HEK293 (cell line): Measurements from ENCODE around the gene SLC12A8.

Experiments used
- CTCF ChIA-PET: fragments of 350-600 bp; formaldehyde crosslinking; extraction: SDS; loops from one replicate; lab custom pipeline; 2021; ENCODE audit warnings: antibody characterized with exemption; lab: Yijun Ruan, JAX
- POLR2A ChIA-PET: fragments of 300-600 bp; formaldehyde crosslinking; extraction: SDS; loops from one replicate; lab custom pipeline; 2020; ENCODE audit warnings: antibody characterized with exemption, inconsistent platforms; lab: Yijun Ruan, JAX
- H3K27ac ChIP-seq: fragments of 200-500 bp; sonication (Bioruptor generic); 2 replicates; pipeline ENCODE4 v1.5.1; 2014; ENCODE audit warnings: low read depth, low read length, control low read depth, inconsistent platforms; ENCODE audit errors: extremely low read depth
- H3K36me3 ChIP-seq, 2 experiments: fragments of 200-500 bp in 1 of 2; sonication (Bioruptor generic) in 1 of 2; 1 replicate in 1 of 2; 2 replicates in 1 of 2; pipeline ENCODE4 v1.5.1; 2014 to 2017; ENCODE audit warnings: inconsistent platforms in 2 of 2, low read length in 2 of 2; ENCODE audit not compliant: control insufficient read depth in 2 of 2, insufficient read depth in 1 of 2
- H3K4me1 ChIP-seq: fragments of 200-500 bp; sonication (Bioruptor generic); 2 replicates; pipeline ENCODE4 v1.5.1; 2014; ENCODE audit warnings: mild to moderate bottlenecking, low read length, inconsistent platforms; ENCODE audit not compliant: control insufficient read depth, insufficient read depth
- H3K4me3 ChIP-seq: 2 replicates; pipeline ENCODE4 v1.5.1; 2011; ENCODE audit warnings: low read depth, mild to moderate bottlenecking, control low read depth, low read length, moderate library complexity
- H3K9me3 ChIP-seq: fragments of 200-500 bp; sonication (Bioruptor generic); 2 replicates; pipeline ENCODE4 v1.5.1; 2014; ENCODE audit warnings: low read depth, low read length, inconsistent platforms; ENCODE audit not compliant: control insufficient read depth, insufficient read depth
- EGR2 ChIP-seq: fragments of 450-650 bp; formaldehyde crosslinking; IDR thresholded peaks from 2 replicates; pipeline ENCODE4 v1.5.1; 2016; ENCODE audit warnings: low read depth, missing biosample characterization, missing genetic modification characterization
- KLF1 ChIP-seq: fragments of 450-650 bp; formaldehyde crosslinking; IDR thresholded peaks from 2 replicates; pipeline ENCODE4 v1.5.1; 2016; ENCODE audit warnings: missing biosample characterization, missing genetic modification characterization
- PRDM4 ChIP-seq: fragments of 450-650 bp; formaldehyde crosslinking; IDR thresholded peaks from 2 replicates; pipeline ENCODE4 v1.5.1; 2017; ENCODE audit warnings: missing biosample characterization, missing genetic modification characterization
- ZBTB10 ChIP-seq: fragments of 450-650 bp; formaldehyde crosslinking; IDR thresholded peaks from 2 replicates; pipeline ENCODE4 v1.5.1; 2016; ENCODE audit warnings: missing biosample characterization, missing genetic modification characterization
- ZBTB11 ChIP-seq: fragments of 450-650 bp; formaldehyde crosslinking; conservative IDR thresholded peaks from 2 replicates; pipeline ENCODE4 v1.5.1; 2016; ENCODE audit warnings: low read depth, missing biosample characterization, missing genetic modification characterization
- ZBTB49 ChIP-seq: fragments of 450-650 bp; formaldehyde crosslinking; IDR thresholded peaks from 2 replicates; pipeline ENCODE4 v1.5.1; 2016; ENCODE audit warnings: missing biosample characterization, missing genetic modification characterization, low read depth
- ZFHX2 ChIP-seq: fragments of 450-650 bp; formaldehyde crosslinking; conservative IDR thresholded peaks from 2 replicates; pipeline ENCODE4 v1.5.1; 2016; ENCODE audit warnings: missing biosample characterization, missing genetic modification characterization
- ZNF138 ChIP-seq: fragments of 450-650 bp; formaldehyde crosslinking; IDR thresholded peaks from 2 replicates; pipeline ENCODE4 v1.5.1; 2016; ENCODE audit warnings: missing biosample characterization, missing genetic modification characterization, borderline replicate concordance
- ZNF146 ChIP-seq: fragments of 450-650 bp; formaldehyde crosslinking; IDR thresholded peaks from 2 replicates; pipeline ENCODE4 v1.5.1; 2016; ENCODE audit warnings: missing biosample characterization, missing genetic modification characterization
- ZNF324 ChIP-seq: fragments of 450-650 bp; formaldehyde crosslinking; IDR thresholded peaks from 2 replicates; pipeline ENCODE4 v1.5.1; 2016; ENCODE audit warnings: missing biosample characterization, missing genetic modification characterization
- ZNF335 ChIP-seq: fragments of 450-650 bp; formaldehyde crosslinking; conservative IDR thresholded peaks from 2 replicates; pipeline ENCODE4 v1.5.1; 2016; ENCODE audit warnings: missing biosample characterization, missing genetic modification characterization
- ZNF398 ChIP-seq: fragments of 450-650 bp; formaldehyde crosslinking; IDR thresholded peaks from 2 replicates; pipeline ENCODE4 v1.5.1; 2017; ENCODE audit warnings: missing biosample characterization, missing genetic modification characterization
- ZNF792 ChIP-seq: fragments of 450-650 bp; formaldehyde crosslinking; IDR thresholded peaks from 2 replicates; pipeline ENCODE4 v1.5.1; 2016; ENCODE audit warnings: missing biosample characterization, missing genetic modification characterization

The SLC12A8 gene

GRCh38 chr3:125123451-125124305 is 88.9 kb downstream of the SLC12A8 start:
- ChIA-PET CTCF (interaction anchor here (0.6 kb wide), 1 partner anchor 27 kb away, joined by 3 read pairs; no protein-coding TSS in a partner anchor), POLR2A (no interaction called here)
- Histone ChIP-seq H3K9me3 (no peaks in the 10 kb centered on the region), H3K36me3 (no peaks in the 10 kb centered on the region), H3K27ac (no peak overlapping the region), H3K4me3 (no peak overlapping the region), H3K4me1 (no peaks in the 10 kb centered on the region; the same call in 1 of the 2 replicates)
- TF ChIP-seq ZNF138 (tag by site-specific recombination) = no peak
- peak; percentile 81 for TF ChIP-seq ZFHX2 (tag by site-specific recombination)
- peak; percentile 57; the same call in 1 of the 2 replicates for TF ChIP-seq EGR2 (tag by site-specific recombination)

- Histone ChIP-seq H3K27ac (no peak overlapping the region), H3K4me1 (no peaks in the 10 kb centered on the region; the same call in 1 of the 2 replicates), H3K4me3 (no peak overlapping the region), H3K36me3 (no peaks in the 10 kb centered on the region), H3K9me3 (no peaks in the 10 kb centered on the region)
- CTCF ChIA-PET = interaction anchor here (1.0 kb wide), 1 partner anchor 63 kb away, joined by 3 read pairs; no protein-coding TSS in a partner anchor
- POLR2A ChIA-PET = no interaction called here
- no peak for TF ChIP-seq ZNF398 (tag by site-specific recombination)
- no peak for TF ChIP-seq ZBTB10
- TF ChIP-seq PRDM4 (tag by site-specific recombination) = no peak
- TF ChIP-seq ZNF792 (tag by site-specific recombination) = no peak
- TF ChIP-seq ZNF324 (tag by site-specific recombination) = no peak
- TF ChIP-seq KLF1 (tag by site-specific recombination) = no peak
- TF ChIP-seq EGR2 (tag by site-specific recombination) = no peak
- no peak for TF ChIP-seq ZNF146 (tag by site-specific recombination)
- TF ChIP-seq ZBTB11 (tag by site-specific recombination) = no peak
- no peak for TF ChIP-seq ZBTB49 (tag by site-specific recombination)
- no peak for TF ChIP-seq ZNF335
Measured at GRCh38 chr3:125121246-125122010, 91.1 kb downstream of the SLC12A8 start.
